Ureter (tissue), 1 donor: Measurements from ENCODE around the gene MTRFR. TPM values are rescaled to one million over a fixed set of nuclear protein-coding genes. Genes with fewer than 3 reads are reported as not detected.
"Not testable (repeated sequence)": the region's sequence is repeated elsewhere in the genome, so short reads cannot be mapped to it uniquely, and the experiment has no call there.

ENCODE experiments used
- DNase-seq: peaks from one replicate; pipeline ENCODE4 v3.0.0-alpha.2; 2020; ENCODE audit warnings: low spot score
- total RNA-seq: library from RNA; stranded (reverse); gene quantifications from one replicate; pipeline ENCODE4 v1.2.4, GENCODE V29; 2023
- donor health status: DM: yes; HTN: yes; CAD: no.

Gene MTRFR
- 14.6 TPM for total RNA-seq

- DNase-seq = peak; percentile 99
These were observed at the start of gene MTRFR, which contains the start of gene MPHOSPH9 for GRCh38 chr12:123232807-123233504. Gene MTRFR (plus strand): TSS chr12:123233436. CDS start chr12:123253675, 20,239 bp downstream. Gene MPHOSPH9 (minus strand): TSS chr12:123233141. CDS start chr12:123230364, 2,777 bp downstream.

- no peak for DNase-seq
These were observed 45.6 kb upstream of the MTRFR start for GRCh38 chr12:123187637-123188036.

GRCh38 chr12:123199936-123200335, 33.3 kb upstream of the MTRFR start:
- no peak for DNase-seq

- DNase-seq = no peak
These were observed 32.8 kb upstream of the MTRFR start for GRCh38 chr12:123200414-123200813.

- DNase-seq = not testable (repeated sequence)
These were observed 26.4 kb upstream of the MTRFR start for GRCh38 chr12:123206794-123207193.

GRCh38 chr12:123207815-123208214, 25.4 kb upstream of the MTRFR start:
- not testable (repeated sequence) for DNase-seq

- no peak for DNase-seq
These were observed 10.0 kb upstream of the MTRFR start for GRCh38 chr12:123223241-123223668.

- no peak for DNase-seq
These were observed 7.8 kb upstream of the MTRFR start for GRCh38 chr12:123225443-123225842.

- DNase-seq = no peak
These were observed 5.5 kb upstream of the MTRFR start for GRCh38 chr12:123227581-123228258.

GRCh38 chr12:123229051-123229450, 4.2 kb upstream of the MTRFR start:
- DNase-seq = no peak

GRCh38 chr12:123231931-123232330, 1.3 kb upstream of the MTRFR start:
- DNase-seq = no peak

GRCh38 chr12:123232472-123232806, 797 bp upstream of the MTRFR start:
- DNase-seq = no peak

- DNase-seq = no peak
These were observed 471 bp downstream of the MTRFR start for GRCh38 chr12:123233505-123234308.

GRCh38 chr12:123237646-123238329, 4.6 kb downstream of the MTRFR start:
- DNase-seq = peak; percentile 75

- no peak for DNase-seq
These were observed 5.1 kb downstream of the MTRFR start for GRCh38 chr12:123238330-123238682.

GRCh38 chr12:123238961-123239360, 5.7 kb downstream of the MTRFR start:
- DNase-seq = no peak

- DNase-seq = no peak
These were observed 9.1 kb downstream of the MTRFR start for GRCh38 chr12:123242116-123242904.

- no peak for DNase-seq
These were observed 10.5 kb downstream of the MTRFR start for GRCh38 chr12:123243671-123244262.

GRCh38 chr12:123245678-123246077, 12.4 kb downstream of the MTRFR start:
- DNase-seq = no peak

GRCh38 chr12:123248129-123248528, 14.9 kb downstream of the MTRFR start:
- not testable (repeated sequence) for DNase-seq
